SK-N-SH (cell line): Measurements from ENCODE around the gene SMCP. TPM values are rescaled to one million over a fixed set of nuclear protein-coding genes. Genes with fewer than 3 reads are reported as not detected.

Source experiments
- CTCF ChIA-PET: fragments of 300-600, 350-600 bp; formaldehyde crosslinking; extraction: SDS; loops from one replicate; lab custom pipeline; 2021; lab: Yijun Ruan, JAX
- POLR2A ChIA-PET: fragments of 350-600 bp; sonication (Branson Sonifier 250); formaldehyde crosslinking; extraction: SDS; loops from one replicate; lab custom pipeline; 2020; ENCODE audit warnings: antibody characterized with exemption, inconsistent platforms; lab: Yijun Ruan, JAX
- DNase-seq: peaks from one replicate; pipeline ENCODE4 v3.0.0; 2012
- H2AFZ ChIP-seq: fragments of 200-600 bp; sonication (generic); 2 replicates; pipeline ENCODE4 v1.8.1; 2016; ENCODE audit warnings: antibody characterized with exemption, mild to moderate bottlenecking, low read depth
- H3F3A ChIP-seq: fragments of 200-600 bp; sonication (generic); replicated peaks from 2 replicates; pipeline ENCODE3; 2016; ENCODE audit warnings: antibody characterized with exemption, mild to moderate bottlenecking; ENCODE audit not compliant: insufficient read depth
- H3K27ac ChIP-seq, 2 experiments: fragments of 200-500 bp in 1 of 2; fragments of 200-600 bp in 1 of 2; sonication (Bioruptor generic) in 1 of 2; sonication (generic), shearing (Covaris generic) in 1 of 2; 2 replicates each; pipeline versions ENCODE4 v1.5.1 to v1.6.1; 2014 to 2016; ENCODE audit warnings: low read depth in 2 of 2, inconsistent platforms in 1 of 2, low read length in 1 of 2, mild to moderate bottlenecking in 1 of 2, mixed read lengths in 1 of 2
- H3K27me3 ChIP-seq: fragments of 200-600 bp; sonication (generic), shearing (Covaris generic); 2 replicates; pipeline ENCODE4 v1.6.1; 2016; ENCODE audit warnings: mixed run types; ENCODE audit not compliant: insufficient read depth
- H3K36me3 ChIP-seq, 2 experiments: fragments of 200-500 bp in 1 of 2; fragments of 200-600 bp in 1 of 2; sonication (Bioruptor generic) in 1 of 2; sonication (generic) in 1 of 2; replicated peaks in 1 of 2; 2 replicates each; pipeline versions ENCODE3 to v1.5.1; 2014 to 2016; ENCODE audit warnings: low read length in 1 of 2, mild to moderate bottlenecking in 1 of 2; ENCODE audit not compliant: insufficient read depth in 2 of 2, control insufficient read depth in 1 of 2
- H3K4me1 ChIP-seq, 2 experiments: fragments of 200-500 bp in 1 of 2; fragments of 200-600 bp in 1 of 2; sonication (Bioruptor generic) in 1 of 2; sonication (generic), shearing (Covaris generic) in 1 of 2; 2 replicates each; pipeline versions ENCODE4 v1.5.1 to v1.6.1; 2014 to 2016; ENCODE audit warnings: low read depth in 1 of 2, low read length in 1 of 2, mixed run types in 1 of 2; ENCODE audit not compliant: insufficient read depth in 2 of 2, control insufficient read depth in 1 of 2
- H3K4me2 ChIP-seq: fragments of 200-600 bp; sonication (generic), shearing (Covaris generic); 2 replicates; pipeline ENCODE4 v1.6.1; 2017; ENCODE audit warnings: mixed run types
- H3K4me3 ChIP-seq, 2 experiments: fragments of 200-500 bp in 1 of 2; fragments of 200-600 bp in 1 of 2; sonication (Bioruptor generic) in 1 of 2; sonication (generic), shearing (Covaris generic) in 1 of 2; 2 replicates each; pipeline versions ENCODE4 v1.5.1 to v1.8.1; 2014 to 2016; ENCODE audit warnings: low read depth in 2 of 2, inconsistent platforms in 1 of 2, low read length in 1 of 2, mild to moderate bottlenecking in 1 of 2, mixed read lengths in 1 of 2, moderate library complexity in 1 of 2
- H3K79me2 ChIP-seq: fragments of 200-600 bp; sonication (generic); 2 replicates; pipeline ENCODE4 v1.8.1; 2017; ENCODE audit warnings: mild to moderate bottlenecking; ENCODE audit not compliant: insufficient read depth
- H3K9ac ChIP-seq: fragments of 200-600 bp; sonication (generic); 2 replicates; pipeline ENCODE4 v1.6.1; 2017; ENCODE audit warnings: mixed run types
- H3K9me2 ChIP-seq: fragments of 200-600 bp; sonication (generic); 2 replicates; pipeline ENCODE4 v1.6.1; 2017; ENCODE audit warnings: mixed run types
- H3K9me3 ChIP-seq: fragments of 200-600 bp; sonication (generic); 2 replicates; pipeline ENCODE4 v1.6.1; 2017; ENCODE audit warnings: mixed run types, mild to moderate bottlenecking, moderate library complexity
- H4K20me1 ChIP-seq: fragments of 200-600 bp; sonication (generic); 2 replicates; pipeline ENCODE4 v1.6.1; 2017; ENCODE audit warnings: mild to moderate bottlenecking, mixed run types; ENCODE audit not compliant: insufficient read depth
- CHD2 ChIP-seq: fragments of 150-350 bp; IDR thresholded peaks from 2 replicates; pipeline ENCODE4 v1.6.1; 2018; ENCODE audit warnings: low read length; ENCODE audit not compliant: partially characterized antibody
- ELF1 ChIP-seq: IDR thresholded peaks from 2 replicates; pipeline ENCODE4 v1.4.0; 2012
- EZH2phosphoT487 ChIP-seq: fragments of 200-600 bp; sonication (generic); IDR thresholded peaks from 2 replicates; pipeline ENCODE4 v1.6.1; 2017; ENCODE audit warnings: low read depth, mixed run types, mild to moderate bottlenecking, antibody characterized with exemption, moderate library complexity, borderline replicate concordance
- MXI1 ChIP-seq: IDR thresholded peaks from 2 replicates; pipeline ENCODE4 v1.6.1; 2012; ENCODE audit warnings: mild to moderate bottlenecking, low read depth, low read length, improper control_type of control experiment
- NFIC ChIP-seq: IDR thresholded peaks from 2 replicates; pipeline ENCODE4 v1.4.0; 2012; ENCODE audit warnings: borderline replicate concordance
- POLR2AphosphoS5 ChIP-seq: IDR thresholded peaks from 2 replicates; pipeline ENCODE4 v1.6.1; 2012; ENCODE audit warnings: low read depth, low read length
- RCOR1 ChIP-seq: fragments of 150-350 bp; IDR thresholded peaks from 2 replicates; pipeline ENCODE4 v1.6.1; 2017; ENCODE audit warnings: antibody characterized with exemption, low read length
- RFX5 ChIP-seq: IDR thresholded peaks from 2 replicates; pipeline ENCODE4 v1.6.1; 2012; ENCODE audit warnings: mild to moderate bottlenecking, improper control_type of control experiment, low read length
- RXRA ChIP-seq: IDR thresholded peaks from 2 replicates; pipeline ENCODE4 v1.4.0; 2012; ENCODE audit warnings: low read depth, mild to moderate bottlenecking, borderline replicate concordance
- YY1 ChIP-seq: IDR thresholded peaks from 2 replicates; pipeline ENCODE4 v1.4.0; 2012; ENCODE audit warnings: low read depth, mild to moderate bottlenecking
- WGBS: methylation state at CpG from one replicate; pipeline ENCODE4 v1.1.6; 2017; ENCODE audit warnings: low lambda C conversion rate; 5-methylcytosine and 5-hydroxymethylcytosine counted together
- polyA plus RNA-seq, 3 experiments: library from polyadenylated mRNA; depleted of rRNA; stranded (reverse); fragments of >200 nt; gene quantifications; 2 replicates each; pipeline ENCODE4 v1.2.3, GENCODE V29; 2012

SMCP gene
- polyA plus RNA-seq, 1 of the 3 experiments (the other 2 are of a cell fraction): not detected

GRCh38 chr1:152884966-152885624 lies 7.0 kb downstream of the SMCP start (continued):
- TF ChIP-seq RXRA: no peak
- TF ChIP-seq POLR2AphosphoS5: no peak
- TF ChIP-seq ELF1: no peak
- TF ChIP-seq, all 33 proteins: peak for 5

- Histone ChIP-seq H3K9me3 (no peaks in the 10 kb centered on the region), H3K27me3 (no peaks in the 10 kb centered on the region), H3K36me3 (no peaks in the 10 kb centered on the region), H3K4me1 (peaks cover 0 to 32% of the 10 kb centered on the region in 2 experiments; a peak in 2 of 4 replicates), H3K27ac (peak overlapping the region in 1 of 2 experiments; percentile 89; a peak in 2 of 4 replicates), H2AFZ (no peak overlapping the region), H3K9me2 (no peaks in the 10 kb centered on the region), H3K9ac (no peak overlapping the region), H4K20me1 (no peaks in the 10 kb centered on the region), H3F3A (peaks cover 22% of the 10 kb centered on the region), H3K79me2 (no peaks in the 10 kb centered on the region), H3K4me2 (peak overlapping the region; percentile 66; the same call in 1 of the 2 replicates), H3K4me3 (no peak overlapping the region)
- CTCF ChIA-PET: interaction anchor here (2.9 kb wide), 1 partner anchor 16 kb away, joined by 11 read pairs; no protein-coding TSS in a partner anchor
- DNase-seq: no peak
- WGBS: 15% methylated on average over 3 of the region's 3 CpGs
- TF ChIP-seq YY1 (no peak), RFX5 (no peak), EZH2phosphoT487 (no peak), RCOR1 (no peak)
- POLR2A ChIA-PET: no interaction called here
Measured at GRCh38 chr1:152886085-152886484, 8.0 kb downstream of the SMCP start.

GRCh38 chr1:152886758-152887409 lies 8.8 kb downstream of the SMCP start:
- H3F3A ChIP-seq: peaks cover 22% of the 10 kb centered on the region
- H3K9me3 ChIP-seq: no peaks in the 10 kb centered on the region
- no peak overlapping the region for H3K4me3 ChIP-seq
- 11% methylated on average over 3 of the region's 8 CpGs for WGBS
- H4K20me1 ChIP-seq: no peaks in the 10 kb centered on the region
- H3K27me3 ChIP-seq: no peaks in the 10 kb centered on the region
- no peaks in the 10 kb centered on the region for H3K36me3 ChIP-seq
- ChIA-PET CTCF (interaction anchor here (2.9 kb wide), 1 partner anchor 16 kb away, joined by 11 read pairs; no protein-coding TSS in a partner anchor), POLR2A (no interaction called here)
- peaks cover 0 to 32% of the 10 kb centered on the region in 2 experiments; a peak in 2 of 4 replicates for H3K4me1 ChIP-seq
- no peak for TF ChIP-seq MXI1
- peak; percentile 46; the same call in 1 of the 2 replicates for TF ChIP-seq NFIC
- no peak for TF ChIP-seq CHD2
- no peak for TF ChIP-seq RCOR1
- no peak for DNase-seq
- peak overlapping the region in 1 of 2 experiments; percentile 89; a peak in 2 of 4 replicates for H3K27ac ChIP-seq
- H3K4me2 ChIP-seq: peak overlapping the region; percentile 66
- no peaks in the 10 kb centered on the region for H3K9me2 ChIP-seq
- no peaks in the 10 kb centered on the region for H3K79me2 ChIP-seq
- no peak overlapping the region for H3K9ac ChIP-seq
- H2AFZ ChIP-seq: peak overlapping the region; percentile 12; the same call in 1 of the 2 replicates
